AG10803 (cell line): Measurements from ENCODE around the gene PPT1.

Experiments
- DNase-seq: peaks from one replicate; pipeline ENCODE4 v3.0.0; 2010; ENCODE audit warnings: low read depth
- H3K4me3 ChIP-seq: 2 replicates; pipeline ENCODE4 v1.5.1; 2011; ENCODE audit warnings: mild to moderate bottlenecking, low read length, control low read depth
- CTCF ChIP-seq: conservative IDR thresholded peaks from 2 replicates; pipeline ENCODE4 v1.5.1; 2011; ENCODE audit warnings: mild to moderate bottlenecking, low read length, control low read depth, inconsistent platforms

PPT1 gene

GRCh38 chr1:40029608-40030007 lies 67.4 kb downstream of the PPT1 start:
- DNase-seq, result no peak
- TF ChIP-seq CTCF, result no peak
- H3K4me3 ChIP-seq, result no peak overlapping the region

- TF ChIP-seq CTCF, result no peak
- no peak overlapping the region for H3K4me3 ChIP-seq
- no peak for DNase-seq
Measured at GRCh38 chr1:40027647-40028046, 69.4 kb downstream of the PPT1 start.

GRCh38 chr1:40024671-40025070 lies 72.4 kb downstream of the PPT1 start:
- TF ChIP-seq CTCF, result no peak
- DNase-seq, result no peak
- no peak overlapping the region for H3K4me3 ChIP-seq

GRCh38 chr1:40023379-40023944 lies 73.6 kb downstream of the PPT1 start:
- H3K4me3 ChIP-seq, result no peak overlapping the region
- no peak for DNase-seq
- TF ChIP-seq CTCF, result no peak
